IPS-NIHi7 (cell line): ENCODE results near the gene MLLT6.
A peak's percentile ranks its signal among the peaks of the same experiment; 100 is the strongest.

Experiments
- DNase-seq: peaks from one replicate; pipeline ENCODE4 v3.0.0; 2012; ENCODE audit warnings: mixed read lengths; ENCODE audit errors: extremely low spot score

The MLLT6 gene

DNA sequence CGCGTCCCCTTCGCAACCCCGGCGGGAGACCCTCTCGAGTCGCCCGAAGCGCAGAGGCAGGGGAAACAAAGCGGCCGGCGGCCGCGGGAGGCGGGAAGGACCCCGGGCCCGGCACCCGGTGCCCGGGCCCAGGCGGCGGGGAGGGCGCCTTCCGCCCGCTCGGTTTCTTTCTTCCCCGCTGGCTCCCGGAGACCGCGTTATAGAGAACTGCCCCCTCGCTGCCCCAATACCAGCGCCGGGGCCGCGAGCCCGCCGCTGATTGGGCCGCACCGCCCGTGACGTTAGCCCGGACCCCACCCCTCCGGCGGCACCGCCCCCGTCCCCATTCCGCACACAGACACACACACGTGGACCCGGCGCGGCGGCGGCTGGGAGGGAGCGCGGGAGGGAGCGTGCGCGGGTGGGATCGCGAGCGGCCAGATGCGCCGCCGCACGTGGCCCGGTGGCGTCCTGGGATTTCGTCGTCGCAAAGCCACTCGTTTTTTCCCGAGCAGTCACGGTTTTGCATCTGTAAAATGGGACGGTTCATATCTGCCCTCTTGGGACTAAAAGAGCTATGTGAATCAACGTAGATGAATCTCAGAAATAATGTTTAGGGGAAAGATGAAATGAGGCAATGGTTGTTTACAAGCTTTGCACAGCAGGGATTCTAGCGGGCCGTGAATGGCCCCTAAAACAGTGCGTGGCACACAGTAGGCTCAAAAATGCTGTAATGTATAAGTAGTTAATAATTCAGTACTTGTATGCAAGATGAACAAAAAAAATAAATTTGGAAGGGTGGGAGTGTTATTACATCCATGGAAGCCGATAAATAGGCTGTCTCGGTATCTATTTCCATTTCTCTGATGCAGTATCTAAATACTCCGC, 30.1 kb upstream of the MLLT6 start, which contains the start of gene EPOP:
Gene EPOP (minus strand): TSS at position 209 of the 867 bp plus-strand sequence. CDS start 462 bp downstream, outside the sequence.
- DNase-seq, result peak; percentile 91

DNA sequence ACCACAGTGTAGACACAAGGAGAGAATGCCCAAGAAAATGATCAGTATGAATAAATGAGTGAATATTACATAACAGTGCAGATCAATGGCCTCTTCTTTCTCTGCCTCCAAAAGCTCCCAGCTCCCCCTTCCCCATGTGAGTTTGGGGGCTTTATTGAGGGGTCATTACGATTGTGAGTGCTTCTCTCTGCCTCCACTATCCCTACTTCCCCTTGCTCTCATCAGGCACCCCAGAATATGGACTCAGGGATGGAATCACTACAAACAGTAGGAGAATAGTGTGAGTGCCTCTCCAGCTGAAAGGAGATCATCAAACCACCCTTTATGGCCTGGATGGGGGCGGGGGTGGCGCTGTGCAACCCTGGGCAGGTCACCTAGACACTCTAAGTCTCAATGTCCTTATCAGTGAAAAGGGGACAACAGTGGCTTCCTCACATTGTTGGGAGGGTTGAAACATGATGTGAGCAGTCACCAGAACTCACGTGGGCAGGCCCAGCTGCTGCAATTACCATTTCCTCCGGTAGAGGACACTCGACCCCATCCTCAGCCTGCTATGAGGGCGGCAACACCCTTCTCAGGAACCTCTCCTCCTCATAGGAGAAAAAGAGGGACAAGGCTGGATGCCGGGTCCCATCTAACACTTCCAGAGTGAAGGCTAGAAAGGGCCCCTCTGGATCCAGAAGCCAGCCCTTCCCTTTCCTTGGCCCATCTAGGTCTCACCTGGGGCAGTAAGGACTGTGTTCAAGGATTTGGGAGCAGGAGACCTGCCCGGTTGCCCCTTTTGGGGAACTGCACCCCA, 28.2 kb upstream of the MLLT6 start:
- peak; percentile 91 for DNase-seq

DNA sequence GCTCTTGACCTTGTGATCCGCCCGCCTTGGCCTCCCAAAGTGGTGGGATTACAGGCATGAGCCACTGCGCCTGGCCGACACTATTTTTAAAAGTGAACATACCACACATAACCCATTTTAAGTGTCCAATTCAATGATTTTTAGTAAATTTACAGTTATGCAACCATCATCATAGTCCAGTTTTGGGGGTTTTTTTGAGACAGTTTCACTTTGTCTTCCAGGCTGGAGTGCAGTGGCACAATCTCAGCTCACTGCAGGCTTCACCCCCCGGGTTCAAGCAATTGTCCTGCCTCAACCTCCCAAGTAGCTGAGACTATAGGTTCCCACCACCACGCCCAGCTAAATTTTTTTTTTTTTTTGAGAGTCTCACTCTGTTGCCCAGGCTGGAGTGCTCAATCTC, 27.3 kb upstream of the MLLT6 start:
- no peak for DNase-seq

DNA sequence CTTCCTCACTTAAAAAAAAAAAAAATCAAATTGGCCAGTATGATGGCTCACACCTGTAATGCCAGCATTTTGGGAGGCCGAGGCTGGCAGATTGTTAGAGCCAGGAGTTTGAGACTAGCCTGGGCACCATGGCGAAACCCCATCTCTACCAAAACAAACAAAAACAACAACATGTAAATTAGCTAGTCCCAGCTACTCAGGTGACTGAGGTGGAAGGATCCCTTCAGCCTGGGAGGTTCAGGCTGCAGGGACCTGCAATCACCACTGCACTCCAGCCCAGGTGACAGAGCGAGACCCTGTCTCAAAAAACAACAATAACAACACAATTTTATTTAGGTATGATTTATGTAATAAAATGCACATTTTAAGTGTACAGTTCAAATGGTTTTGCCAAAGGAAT, 24.0 kb upstream of the MLLT6 start:
- no peak for DNase-seq

DNA sequence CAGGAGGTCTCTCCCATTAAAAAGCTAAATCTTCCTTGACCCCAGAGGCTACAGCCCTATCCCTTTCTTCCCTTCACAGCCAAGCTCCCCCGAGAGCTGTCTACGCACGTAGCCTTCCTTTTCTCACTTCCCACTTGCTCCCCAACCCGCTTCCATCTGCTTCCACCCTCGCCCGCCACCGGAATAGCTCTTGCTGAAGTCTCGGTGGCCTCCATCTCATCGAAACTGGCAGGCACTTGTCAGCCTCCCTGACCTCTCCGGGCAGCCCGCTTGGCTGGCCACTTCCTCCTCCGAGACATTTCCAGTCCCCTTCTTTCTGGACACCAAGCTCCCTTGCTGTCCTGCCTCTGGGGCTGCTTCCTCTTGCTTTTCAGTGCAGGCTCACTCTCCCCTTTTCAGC, 19.6 kb upstream of the MLLT6 start:
- no peak for DNase-seq

DNA sequence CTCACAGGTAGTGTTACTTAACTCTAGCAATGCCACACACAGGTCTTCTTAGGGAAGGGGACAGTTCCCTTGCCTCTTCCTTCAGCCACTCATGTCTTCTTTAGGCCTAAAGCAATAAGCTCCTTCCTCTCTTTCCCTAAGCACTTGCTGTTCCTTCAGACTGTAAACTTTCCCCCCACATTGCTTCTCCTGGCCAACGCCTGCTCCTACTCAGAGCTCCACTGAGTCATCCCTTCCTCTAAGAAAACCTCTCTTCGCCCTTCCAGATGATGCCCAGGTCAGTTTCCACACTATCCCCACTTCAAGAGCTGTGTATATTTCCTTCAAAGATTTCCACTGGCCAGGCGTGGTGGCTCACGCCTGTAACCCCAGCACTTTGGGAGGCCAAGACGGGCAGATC, 17.8 kb upstream of the MLLT6 start:
- no peak for DNase-seq

DNA sequence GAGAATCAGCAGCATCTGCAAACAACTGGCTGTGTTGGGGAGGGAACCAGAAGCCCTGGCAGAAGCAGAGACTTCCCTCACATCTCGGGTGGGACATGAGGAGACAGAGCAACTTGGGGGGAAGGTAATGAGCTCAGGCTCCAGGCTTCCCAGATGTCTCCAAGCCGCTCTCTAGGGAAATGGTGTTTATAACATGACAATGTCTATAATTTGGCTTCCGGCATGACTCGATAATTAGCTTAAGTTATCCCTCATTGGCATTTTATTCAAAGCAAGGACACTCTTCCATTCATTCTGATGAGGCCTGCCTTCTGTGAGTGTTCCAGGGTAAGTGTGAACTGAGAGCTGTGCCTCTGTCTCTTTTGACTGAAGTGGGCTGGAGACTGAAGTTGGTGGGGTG, 14.7 kb upstream of the MLLT6 start:
- DNase-seq, result no peak

DNA sequence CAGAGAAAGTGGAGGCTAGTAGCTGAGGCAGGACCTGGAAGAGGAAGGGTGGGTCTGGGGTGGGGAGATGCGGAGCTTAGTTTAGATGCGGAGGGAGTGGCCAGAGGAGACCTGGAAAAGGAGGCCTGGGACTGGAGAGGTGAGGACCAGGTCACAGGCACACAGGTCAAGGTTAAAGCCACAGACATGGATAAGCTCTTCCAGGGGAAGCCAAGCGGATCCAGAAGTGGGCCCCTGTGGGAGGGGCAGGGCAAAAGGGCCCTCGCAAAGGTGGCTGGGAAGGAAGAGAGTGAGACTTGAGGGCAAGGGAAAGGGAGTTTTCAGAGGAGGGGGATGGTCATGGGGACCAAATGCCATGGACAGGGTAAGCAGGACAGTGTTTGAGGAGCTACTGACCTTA, 13.9 kb upstream of the MLLT6 start:
- DNase-seq, result no peak

DNA sequence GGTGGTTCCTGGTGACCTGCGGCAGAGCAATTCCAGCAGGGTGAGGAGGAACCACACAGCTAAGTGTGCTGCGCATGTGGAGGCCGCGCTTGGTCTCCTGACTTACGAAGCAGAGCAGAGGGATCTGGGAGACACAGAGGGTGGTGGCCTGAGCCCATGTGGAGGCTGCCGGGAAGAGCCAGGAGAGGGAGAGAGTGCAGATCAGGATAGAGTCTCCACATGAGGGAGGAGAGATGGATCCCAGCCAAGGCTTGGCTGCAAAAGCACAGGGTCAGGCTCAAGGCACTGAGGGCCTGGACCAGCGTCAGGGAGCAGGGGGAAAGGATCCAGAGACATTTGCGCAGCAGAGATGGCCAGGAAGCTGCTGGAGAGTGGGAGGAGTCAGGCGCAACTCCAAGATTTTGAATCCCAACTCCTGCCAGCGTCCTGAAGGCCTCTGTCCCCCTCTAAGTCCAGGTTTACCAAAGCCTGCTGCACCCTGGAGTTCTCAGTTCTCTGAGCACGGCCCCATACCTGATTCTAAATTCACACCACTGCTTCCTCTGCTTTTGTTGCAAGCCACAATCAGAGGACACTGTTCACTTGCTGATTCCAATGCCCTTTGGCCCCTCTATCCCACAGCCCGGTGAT, 11.3 kb upstream of the MLLT6 start:
- no peak for DNase-seq

DNA sequence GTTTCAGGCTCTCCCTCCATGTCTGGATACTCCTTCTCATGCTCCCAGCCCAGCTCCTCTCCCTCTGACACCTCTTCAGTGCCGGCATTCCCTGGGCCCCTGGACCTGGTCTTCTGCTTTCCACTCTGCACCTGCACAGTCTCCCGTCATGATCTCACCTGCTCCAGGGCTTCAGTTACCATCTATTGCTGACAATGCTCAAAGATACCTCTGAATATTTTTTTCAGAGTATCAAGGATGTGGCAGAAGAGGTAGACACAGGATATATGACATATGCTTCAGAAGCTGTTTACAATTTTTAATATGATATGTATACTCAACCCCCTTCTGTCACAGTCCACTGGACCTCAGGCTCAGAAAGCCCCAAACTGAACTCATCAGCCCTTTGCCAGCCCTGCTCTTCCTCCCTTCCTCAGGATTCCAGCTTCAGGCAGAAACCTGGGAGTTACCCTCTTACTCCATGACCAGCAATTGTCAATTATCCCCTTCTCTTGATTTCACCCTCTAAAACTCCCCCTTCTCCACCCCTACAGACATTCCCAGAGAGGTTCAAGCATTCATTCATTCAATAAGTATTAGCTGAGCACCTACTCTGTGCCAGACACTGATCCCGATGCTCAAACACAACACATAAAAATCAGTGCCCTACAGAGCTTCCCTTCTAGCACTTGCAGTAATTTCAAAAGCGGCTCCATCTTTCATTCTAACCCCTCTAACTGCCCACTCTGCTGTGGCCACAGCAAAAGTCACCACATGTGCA, 7.8 kb upstream of the MLLT6 start:
- no peak for DNase-seq

DNA sequence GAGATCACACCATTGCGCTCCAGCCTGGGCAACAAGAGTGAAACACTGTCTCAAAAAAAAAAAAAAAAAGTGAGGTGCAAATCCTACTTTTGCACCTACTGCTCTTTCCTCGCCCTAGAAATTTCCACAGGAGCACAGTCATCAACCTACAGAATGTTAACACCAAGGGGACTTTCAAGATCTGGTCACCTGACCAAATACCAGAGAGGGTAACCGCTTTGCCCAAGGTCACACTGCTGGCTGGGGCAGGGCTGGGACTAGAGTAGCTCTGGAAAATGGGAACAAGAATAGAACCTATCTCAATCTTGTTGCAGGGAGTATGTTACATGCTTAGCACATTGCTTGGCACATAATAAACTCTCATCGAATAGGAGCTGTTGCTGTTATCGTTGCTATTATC, 6.3 kb upstream of the MLLT6 start:
- DNase-seq, result no peak

DNA sequence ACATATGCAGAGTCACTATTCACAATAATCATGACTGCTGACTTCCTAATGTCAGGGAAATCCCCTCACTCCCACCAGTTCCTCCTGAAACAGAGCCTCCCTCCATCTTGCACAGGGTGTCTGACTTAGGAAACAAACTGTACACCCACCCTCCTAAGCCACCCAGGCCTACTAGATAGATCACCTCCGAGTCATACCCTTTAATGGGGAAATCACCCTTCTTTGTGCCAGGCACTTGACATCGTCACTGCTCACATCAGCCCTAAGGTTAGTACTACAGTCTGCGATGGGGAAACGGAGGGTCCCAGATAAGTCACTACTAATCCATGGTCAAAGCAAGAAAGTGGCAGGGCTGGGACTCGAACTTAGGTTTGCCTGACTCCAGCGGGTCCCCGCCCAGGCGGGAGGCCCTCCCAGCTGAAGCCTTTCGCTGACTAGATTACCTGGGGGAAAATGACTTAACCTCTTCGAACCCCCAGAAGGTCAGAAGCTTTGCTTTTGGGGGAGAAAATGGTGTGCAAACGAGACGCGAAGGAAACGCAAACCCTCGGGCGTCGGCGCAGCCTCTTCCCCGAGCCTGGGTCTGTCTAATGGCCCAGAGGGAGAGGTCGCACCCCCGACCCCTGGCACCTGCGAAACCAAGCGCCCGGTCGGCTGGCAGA, 3.4 kb upstream of the MLLT6 start:
- DNase-seq, result no peak

DNA sequence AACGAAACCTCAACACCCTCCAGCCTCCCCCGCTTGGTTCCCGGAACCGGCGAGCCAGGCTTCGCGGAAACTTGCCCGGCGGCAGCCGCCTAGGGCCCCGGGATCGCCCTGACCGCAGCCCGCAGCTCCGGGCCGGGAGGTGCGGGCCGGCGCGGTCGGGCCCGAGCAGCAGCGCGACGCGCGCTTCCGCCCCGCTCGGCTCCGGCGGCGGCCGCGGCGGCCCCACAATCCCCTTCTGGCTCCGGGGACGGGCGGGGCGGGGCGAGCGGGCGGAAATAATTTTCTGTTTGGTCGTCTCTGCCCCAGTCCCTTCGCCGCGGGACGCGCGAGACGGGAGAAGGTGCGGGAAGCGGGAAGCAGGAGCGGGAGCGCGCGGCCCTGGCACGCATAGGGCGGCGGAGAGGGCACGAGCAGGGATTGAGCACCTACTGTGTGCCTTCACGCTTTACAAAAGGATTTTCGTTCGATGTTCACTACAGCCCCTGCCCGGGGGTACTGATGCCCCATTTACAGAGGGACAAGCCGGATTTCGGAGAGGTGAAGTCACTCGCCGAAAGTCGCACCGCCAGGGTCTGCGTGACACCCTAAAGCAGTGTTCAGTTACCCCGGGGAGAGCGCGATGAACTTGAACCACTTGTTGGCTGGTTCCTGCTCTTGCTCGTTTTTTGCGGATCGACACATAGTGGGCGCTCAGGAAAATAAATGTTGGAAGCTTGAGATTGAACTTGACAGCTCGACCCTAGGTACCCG, 2.7 kb upstream of the MLLT6 start:
- DNase-seq, result peak; percentile 82

DNA sequence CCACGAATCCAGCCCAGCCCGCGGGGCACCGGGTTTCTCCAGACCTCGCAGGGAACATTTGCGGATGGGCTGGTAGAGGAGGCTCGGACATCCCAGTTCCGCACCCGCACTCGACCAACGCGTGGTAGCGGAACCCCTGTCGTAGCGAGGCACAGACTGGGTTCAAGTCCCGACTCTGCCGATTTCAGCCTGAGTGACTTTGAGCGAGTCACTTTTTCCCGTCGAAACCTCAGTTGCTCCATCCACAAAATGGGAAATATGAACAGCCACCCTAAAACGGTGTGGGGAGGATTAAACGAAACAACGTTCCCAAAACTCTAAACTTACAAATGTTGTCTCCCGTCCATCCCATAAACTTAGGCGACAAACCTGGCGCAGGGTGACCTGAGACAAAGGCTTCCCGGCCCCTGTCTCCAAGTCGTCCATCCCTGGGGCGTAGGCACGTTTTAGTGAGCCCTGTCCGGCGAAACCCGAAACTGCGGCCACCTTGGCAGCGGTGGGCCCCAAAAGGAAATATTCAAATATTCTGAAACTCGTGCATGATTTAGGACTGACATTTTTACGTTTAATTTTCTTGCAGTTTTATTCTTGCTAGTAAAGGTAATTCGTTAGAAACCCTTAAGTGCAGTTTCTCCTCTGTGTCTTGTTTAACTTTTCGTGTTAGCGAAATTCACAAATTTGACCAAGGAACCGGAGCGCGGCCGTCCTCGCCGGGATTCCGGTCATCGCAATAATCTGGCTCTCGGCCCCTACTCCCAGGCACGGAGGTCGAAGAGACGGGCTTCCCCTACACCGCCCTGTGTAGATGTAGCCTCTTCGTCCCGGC, 1.9 kb upstream of the MLLT6 start:
- no peak for DNase-seq

DNA sequence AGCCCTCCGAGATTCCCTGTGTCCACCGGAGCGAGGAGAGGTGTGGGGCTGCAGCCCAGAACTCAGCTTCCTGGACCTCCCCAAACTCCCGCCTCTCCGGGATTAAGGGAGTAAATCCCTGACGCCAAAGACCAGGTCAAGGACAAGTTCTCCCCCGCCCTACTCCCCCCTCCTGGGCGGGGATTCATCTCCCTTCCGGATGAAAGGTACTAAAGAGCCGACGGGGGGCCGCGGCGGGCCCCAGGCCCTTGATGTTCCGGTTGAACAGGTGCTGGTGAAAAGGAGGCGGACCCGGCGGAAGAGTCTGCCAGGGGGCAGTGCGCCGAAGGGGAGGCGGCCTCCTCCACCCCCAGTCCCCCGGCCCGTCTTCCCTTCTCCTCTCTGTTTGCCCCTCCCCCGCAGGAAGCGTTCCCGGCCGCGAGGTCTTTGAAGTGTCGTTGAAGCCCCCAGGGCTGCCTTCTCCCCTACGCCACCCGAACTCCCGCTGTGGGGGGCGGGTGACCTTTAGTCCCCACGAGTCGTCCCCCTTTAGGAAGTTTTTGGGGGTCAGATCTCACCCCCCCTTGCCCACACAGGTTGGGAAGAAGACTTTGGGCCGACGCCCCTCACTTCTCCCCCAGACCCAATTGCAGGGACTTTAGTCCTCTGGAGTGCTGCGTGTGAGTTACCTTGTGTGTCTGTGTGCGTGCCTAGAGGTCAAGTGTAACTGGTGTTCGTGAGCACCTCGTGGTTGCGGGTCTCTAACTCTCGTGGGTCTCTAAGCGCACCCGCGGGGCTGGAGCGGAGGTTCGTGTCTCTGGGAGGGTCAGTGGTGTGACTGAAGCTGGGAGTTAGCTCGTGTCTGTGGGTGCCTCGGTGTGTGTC, 1.1 kb upstream of the MLLT6 start:
- peak; percentile 87 for DNase-seq

DNA sequence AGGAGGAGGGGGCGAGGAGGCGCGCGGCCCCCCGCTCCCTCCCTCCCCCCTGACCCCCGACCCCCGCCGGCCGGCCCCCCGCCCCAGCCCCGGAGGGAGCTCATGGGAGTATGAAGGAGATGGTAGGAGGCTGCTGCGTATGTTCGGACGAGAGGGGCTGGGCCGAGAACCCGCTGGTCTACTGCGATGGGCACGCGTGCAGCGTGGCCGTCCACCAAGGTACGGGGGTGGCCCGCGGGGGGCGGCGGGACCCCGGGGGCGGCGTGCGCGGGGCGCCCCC, 390 bp downstream of the MLLT6 start:
- peak; percentile 48 for DNase-seq

DNA sequence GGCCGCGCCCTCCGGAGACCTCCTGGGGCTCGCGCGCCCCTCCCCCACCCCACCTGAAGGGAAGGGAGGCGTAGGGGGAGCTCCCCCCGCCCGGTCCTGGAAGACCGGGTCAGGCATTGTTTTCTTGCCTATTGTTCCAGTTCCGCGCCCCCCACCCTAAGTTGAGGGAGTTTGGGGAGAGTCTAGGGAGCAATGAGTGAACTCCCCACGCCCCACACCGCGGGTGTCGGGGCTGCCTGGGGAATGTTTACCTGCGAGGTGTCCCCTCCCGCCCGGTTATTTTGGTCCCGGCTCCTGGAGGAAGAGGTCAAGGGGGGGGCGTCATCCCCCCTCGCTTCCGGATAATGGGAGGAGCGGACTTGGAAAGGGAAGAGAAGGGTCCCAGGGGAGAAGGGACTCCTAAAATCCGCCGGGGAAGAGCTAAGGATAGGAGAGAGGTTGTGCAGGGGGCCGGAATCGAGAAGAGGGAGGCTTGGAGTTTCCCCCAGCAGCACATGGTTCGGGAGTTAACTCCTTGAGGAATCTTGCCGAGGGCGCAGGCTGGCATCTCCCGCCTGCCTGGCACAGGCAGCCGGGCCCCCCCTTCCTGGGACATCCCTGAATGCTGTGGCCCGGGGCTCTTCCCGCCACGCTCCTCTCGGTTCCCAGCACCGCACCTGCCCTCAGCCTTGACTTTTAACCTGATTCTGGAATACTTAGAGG, 881 bp downstream of the MLLT6 start:
- peak; percentile 52 for DNase-seq

DNA sequence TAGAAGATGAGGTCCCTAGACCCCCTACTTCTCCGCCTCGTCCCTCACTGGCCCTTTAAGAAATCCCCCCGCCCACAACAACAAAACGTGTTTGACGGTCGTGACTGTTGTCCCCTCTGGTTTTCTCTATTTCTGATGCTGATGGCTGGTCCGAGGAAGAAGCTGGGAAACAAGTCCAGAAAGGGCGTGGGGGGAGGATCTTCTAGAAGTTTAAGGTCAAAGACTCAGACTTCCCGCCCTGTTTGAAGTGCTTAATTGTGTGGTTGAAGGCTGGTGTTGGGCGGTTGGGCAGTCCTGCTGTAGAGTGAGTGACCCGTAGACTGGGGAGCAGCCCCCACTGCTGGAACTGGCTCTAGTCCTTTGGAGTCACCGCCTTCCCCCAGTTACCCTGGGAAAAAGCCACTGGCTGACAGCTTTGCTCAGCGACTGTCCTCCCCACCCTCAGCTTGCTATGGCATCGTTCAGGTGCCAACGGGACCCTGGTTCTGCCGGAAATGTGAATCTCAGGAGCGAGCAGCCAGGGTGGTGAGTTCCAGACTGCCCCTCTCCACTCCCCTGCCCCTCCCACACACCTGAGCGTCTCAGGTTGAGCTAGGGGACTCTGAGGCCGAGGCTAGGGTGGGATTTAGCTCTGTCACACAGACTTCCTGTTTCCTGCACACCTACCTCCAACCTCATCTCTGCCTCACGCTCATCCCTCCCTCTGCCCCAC, 1.6 kb downstream of the MLLT6 start:
- no peak for DNase-seq
